Skeletal muscle cell (primary cell): ENCODE data around the gene PRXL2B.

Experiments used
- DNase-seq: peaks from one replicate; pipeline ENCODE4 v3.0.0-alpha.2; 2010; ENCODE audit warnings: low read depth
- H3K4me3 ChIP-seq: 2 replicates; pipeline ENCODE4 v1.5.1; 2011; ENCODE audit warnings: low read depth, mild to moderate bottlenecking, control low read depth, low read length, moderate library complexity

PRXL2B gene

DNA sequence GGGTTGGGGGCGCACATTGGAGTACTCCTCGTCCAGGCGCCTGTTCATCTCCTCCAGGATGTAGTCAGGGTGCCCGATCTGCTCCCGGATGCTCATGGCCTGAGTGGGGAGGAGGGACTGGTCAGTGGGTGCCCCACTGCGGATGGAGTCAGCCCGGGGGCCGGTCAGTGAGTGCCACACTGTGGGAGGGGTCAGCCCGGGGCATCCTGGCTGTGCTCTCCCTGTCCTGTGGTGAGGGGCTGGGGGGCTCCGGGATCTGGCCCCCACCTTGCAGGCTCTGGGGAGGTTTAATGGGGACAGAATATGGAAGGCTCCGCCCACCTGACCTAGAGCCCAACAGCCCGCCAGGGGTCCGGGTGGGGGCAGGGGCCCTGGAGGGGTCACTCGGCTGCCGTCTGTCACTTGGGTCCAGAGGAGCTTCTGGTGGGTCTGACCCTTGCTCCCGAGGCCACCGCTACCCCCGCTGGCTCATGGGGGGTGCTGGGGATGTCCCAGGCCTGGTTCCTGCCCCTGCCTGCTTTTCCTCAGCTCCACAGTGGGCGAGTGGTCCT, 8.8 kb downstream of the PRXL2B start:
- DNase-seq, result no peak
- H3K4me3 ChIP-seq, result no peak overlapping the region

DNA sequence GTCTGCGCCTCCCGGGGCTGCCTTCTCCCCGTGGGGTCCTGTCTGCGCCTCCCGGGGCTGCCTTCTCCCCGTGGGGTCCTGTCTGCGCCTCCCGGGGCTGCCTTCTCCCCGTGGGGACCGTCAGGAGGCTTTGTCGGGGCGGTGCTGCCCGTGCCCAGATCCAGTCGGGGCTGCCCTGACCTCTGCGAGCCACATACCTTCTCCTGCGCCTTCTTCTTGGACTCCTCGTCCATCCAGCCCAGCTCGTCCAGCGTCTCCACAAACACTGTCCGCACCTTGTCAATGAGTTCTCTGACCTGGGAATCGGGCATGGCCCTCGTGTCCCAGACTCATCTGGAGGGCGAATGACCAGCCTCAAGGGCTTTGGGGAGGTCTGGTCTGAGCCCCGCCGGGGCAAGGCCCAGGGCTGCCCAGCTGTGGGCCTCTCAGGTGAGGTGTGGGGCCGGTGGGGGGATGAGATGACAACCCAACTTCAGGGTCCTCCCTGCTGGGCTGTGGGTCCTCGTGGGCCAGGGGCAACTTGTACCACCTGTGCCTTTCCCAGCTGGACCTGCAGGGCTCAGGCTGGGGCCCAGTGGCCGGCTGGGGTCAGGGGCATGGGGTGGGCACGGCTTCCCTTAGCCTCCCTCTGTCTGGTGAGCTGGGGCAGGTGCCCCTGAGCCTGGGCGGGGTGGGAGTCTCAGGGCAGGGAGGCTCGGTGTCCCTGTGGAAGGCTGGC, 9.4 kb downstream of the PRXL2B start:
- H3K4me3 ChIP-seq, result no peak overlapping the region

DNA sequence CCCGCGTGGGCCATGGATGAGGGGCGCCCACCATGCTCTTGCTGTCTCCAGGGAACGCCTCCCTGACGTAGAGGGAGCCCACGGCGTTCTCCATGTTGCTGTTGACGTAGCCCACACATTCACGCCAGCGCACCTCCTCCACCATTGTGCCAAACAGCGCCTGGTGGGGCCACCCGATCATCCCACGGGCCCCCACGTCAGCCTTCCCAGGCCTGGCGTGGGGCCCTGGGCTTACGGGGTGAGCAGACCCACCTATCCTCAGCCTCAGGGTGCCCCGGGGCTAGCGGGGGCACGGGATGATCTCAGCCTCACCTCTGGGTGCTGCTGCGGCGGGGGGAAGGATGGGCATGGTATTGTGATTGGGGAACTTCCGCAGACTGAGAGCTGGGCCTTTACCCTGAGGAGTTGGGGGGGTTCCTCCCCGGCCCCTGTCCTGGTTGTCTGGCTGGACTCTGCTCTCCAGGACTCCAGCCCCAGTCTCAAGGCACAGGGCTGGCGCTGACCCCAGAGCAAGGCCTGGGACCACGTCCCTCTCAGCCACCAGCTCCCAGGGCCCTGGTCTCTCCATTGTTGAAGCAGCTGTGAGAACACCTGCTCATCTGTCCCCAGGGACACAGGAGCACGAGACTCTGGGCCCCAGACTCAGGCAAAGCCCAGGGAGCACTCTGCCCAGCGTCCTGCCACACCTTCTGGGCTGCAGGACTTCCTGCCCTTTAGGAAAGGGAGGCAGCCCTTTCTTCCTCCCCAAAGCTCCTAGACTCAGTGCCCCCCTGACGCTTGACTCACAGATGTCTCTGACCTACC, 10.2 kb downstream of the PRXL2B start:
- DNase-seq, result no peak
- H3K4me3 ChIP-seq, result no peak overlapping the region

More for the DNA sequence above, 9.4 kb downstream of the PRXL2B start:
- no peak for DNase-seq

DNA sequence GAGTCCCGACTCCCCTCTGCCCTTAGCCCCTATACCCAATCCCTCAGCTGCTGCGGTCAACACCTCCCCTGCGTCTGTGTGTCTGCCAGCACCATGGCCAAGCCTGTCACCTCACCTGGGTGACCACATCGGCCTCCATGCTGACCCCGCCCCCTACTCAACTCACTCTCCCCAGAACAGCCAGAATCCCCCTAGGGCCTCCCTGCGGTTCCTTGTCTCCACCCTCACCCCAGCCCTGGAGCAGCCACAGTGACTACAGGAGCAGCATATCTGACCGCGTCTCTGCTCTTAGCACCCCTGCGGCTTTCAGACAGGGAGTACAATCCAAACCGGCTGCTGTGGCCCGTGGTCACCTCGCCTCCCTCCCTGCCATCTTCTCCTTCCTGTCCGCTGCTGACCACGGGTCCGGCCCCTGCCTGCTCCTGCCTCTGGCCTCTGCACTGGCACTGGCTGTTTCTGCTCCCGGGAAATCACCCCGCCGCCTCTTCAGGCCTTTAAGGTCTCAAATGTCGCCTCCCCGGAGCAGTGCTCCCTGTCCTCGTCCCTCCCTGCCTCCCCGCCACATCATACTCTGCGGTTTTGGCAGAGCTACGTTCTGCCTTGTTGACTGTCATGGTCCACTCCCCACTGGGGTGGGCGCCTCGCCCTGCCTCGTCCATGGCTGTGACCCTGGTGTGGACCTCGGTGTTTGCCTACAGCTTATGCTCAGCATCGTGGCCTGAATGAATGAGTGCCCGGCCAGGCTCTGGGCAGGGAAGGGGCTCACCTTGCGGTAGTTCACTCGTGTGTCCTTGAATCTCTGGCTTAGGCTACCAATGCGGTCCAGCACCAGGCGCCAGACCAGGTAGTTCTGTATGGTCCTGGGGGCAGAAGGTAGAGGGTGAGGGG, 11.1 kb downstream of the PRXL2B start:
- H3K4me3 ChIP-seq, result no peak overlapping the region
- no peak for DNase-seq

DNA sequence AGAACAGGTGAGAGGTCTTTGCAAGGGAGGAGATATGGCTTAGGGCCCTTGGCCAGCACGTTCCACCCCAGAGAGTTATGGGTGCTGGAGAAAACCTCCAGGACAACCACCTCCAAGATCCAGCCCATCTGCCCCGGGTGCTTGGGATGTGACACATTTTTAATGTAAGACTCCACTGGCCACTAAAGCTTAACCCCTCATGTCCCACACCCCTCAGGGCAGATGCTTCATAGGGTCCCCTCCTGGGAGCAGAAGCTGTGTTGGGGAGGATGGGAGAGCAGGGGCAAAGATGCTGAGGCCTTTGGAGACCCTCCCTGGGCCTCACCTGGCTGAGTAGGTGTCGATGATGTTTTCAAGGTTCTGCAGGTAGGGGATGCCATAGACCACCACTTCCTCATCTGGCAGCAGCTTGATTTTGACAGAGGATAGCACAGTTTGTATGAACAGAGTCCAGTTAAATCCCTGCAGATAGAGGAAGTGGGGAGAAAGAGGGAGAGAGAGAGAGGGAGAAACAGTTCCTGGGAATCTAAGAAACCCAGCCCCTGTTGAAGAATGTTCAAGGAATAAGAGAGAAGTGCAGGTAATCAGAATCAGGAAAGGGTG, 11.9 kb downstream of the PRXL2B start:
- DNase-seq, result no peak
- no peak overlapping the region for H3K4me3 ChIP-seq

DNA sequence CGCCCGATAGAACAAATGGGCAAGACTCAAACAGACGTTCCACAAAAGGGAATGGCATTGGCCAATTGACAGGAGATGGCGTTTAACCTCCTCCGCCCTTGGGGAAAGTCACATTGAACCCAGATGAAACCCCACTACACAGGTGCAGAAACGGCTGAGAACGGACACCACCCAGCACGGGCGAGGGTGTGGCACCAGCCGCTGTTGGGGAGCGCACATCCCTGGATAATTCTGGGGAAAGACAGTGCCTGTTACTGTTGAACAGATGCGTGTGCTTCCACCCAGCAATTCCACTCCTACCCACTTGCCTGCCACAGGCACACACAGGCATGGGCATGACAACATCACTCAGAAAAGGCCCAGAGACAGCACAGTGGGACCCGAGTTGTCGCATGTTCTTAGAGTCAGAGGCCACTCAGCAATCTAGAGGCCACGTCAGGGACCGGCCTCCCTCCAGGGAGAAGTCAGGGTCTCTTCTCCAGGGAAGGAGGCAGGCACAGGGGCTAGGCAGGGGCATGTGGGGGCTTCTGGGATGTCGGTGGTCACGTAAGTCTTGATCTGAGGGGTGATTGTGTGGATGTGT, 15.2 kb downstream of the PRXL2B start:
- DNase-seq, result no peak
- H3K4me3 ChIP-seq, result no peak overlapping the region

DNA sequence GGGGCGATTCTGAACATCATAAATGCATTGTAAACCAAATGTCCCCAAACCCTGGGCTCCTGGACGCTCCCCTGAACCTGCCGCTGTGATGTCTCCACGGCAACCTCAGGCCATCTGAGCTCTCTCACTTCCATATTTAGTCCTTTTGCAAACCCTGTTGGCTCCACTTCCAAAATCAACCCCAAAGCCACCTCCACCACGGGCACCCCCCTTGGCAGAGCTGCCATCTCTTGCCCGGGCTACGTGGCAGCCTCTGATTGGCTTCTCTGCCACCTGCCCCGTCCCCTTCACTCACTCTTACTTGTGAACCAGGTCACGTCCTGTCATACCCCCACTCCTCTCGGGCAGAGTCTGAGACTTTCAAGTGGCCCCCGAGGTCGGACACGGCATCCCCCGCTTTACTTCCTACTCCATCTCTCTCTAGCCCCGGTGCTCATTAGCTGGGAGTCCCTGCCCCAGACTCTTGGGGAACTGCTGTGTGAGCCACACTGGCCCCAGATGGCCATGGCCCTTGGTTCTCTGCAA, 15.8 kb downstream of the PRXL2B start:
- H3K4me3 ChIP-seq, result no peak overlapping the region
- DNase-seq, result no peak

DNA sequence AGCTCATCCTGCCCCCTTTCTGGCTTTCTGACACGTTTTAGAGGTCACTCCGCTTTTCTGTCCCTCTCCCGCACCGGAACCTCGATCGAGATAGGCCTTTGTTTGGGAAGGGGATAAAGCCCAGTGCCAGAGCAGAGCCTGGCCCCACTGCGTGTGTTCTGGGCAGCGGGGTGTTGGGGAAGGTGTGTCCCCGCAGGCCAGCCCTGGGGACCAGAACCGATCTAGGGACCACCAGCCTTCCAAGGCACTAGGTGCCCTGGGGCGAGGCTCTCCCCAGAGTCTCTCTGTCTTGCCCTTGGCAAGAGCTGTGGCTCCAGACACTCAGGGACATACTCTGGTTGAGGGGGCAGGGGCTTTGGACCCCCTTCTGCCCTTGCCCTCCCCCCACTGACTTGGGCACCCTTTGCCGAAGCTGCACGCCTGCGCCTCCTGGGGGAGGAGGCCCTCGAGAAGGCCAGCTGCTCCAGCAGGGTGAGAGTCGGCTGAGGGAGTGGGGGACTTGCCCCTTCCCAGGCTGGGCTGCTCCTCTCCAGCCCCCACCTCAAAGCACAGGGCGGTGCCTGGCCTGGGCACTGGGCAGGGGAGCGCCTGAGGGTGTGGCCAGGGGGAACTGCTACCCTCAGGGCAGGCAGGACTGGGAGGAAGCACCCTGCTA, 16.4 kb downstream of the PRXL2B start:
- DNase-seq, result no peak

DNA sequence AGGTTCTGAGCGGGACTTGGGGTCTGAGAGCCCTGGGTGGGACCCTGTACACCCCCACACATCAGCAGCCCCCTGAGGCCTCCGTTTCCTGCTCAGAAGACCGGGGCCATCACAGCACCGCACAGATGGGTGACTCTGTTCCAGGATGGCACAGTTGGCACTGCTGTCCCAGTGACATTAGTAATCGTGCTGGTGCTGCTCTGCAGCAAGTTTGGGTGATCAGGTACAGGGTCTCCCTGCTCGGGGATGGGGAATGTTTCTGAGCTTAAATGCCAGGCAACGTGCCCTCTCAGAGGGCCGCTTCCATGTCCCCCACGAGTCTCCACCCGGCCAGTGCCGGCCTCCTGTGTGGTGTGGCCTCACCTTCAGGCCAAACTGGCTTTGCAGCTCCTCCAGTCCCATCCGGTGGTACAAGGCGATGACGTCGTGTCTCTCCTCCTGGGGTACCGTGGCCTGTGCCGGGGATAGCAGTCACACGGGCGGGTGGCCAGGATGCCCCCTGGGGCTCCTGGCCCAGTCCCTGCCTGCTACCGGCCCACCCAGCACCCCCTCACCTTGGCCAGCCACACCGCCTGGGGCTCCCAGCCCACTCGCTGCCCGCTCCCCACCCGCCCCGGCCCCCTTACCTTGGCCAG, 17.1 kb downstream of the PRXL2B start:
- no peak for DNase-seq
- no peak overlapping the region for H3K4me3 ChIP-seq

More for the DNA sequence above, 16.4 kb downstream of the PRXL2B start:
- H3K4me3 ChIP-seq, result no peak overlapping the region

DNA sequence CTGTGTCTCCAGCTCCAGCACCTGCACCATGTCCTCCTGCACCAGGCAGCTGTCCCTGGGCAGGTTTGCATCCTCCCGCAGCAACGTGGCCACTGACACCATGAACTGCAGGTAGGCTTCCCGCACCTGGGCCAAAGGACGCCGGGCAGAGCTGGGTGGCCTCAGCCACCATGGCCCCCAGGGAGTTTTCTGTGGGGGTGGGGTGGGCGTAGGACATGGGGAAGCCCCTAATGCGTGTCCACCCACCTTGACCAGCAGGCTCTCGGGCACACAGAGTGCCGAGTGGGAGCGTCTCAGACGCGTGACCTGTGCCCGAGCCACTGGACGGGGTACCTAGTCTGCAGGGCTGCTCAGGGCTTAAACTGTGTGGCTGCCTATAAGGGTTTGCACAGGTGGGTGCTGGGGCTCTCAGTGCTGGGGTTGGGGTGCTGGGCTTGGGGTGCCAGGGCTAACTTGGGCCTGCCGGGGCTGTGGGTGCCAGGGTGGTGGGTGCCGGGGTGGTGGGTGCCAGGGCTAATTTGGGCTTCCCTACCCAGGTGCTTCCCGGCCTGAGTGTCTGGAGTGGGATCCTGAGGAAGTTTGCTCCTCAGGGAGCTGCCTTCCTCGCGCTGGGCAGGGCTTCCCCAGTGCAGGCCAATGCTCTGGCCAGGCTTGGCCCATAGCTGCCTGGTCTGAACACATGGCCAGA, 17.7 kb downstream of the PRXL2B start:
- H3K4me3 ChIP-seq, result no peak overlapping the region
- no peak for DNase-seq

DNA sequence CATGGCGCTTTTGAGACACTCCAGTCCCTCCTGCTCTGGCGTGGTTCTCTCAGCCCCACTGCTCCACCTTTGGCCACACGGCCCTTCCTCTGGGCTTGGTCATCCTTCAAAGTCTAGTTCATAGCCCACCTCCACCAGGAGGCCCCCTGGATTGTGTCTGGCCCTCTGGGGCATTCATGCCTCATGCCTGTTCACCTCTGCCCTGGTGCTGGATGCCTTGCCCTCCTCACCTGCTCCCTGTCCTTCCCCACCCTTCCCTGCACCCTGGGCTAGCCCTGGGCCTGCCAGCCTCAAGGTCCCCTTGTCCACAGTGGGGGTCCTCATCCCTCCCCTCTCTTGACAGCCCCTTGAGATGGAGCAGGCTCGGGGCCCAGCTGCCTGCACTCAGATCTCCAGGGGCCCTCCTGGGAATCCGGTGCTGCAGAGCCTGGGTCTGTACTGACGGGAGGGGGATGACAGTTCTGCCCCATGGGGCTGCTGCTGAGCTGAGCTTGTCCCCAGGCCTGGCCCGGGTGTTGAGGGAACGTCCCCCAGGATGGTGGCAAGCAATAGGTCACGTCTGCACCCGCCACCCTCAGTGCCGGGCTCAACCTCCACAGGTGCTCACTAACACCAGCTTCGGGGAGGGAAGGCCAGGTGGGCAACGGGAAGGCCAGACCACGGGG, 18.4 kb downstream of the PRXL2B start:
- no peak for DNase-seq
- no peak overlapping the region for H3K4me3 ChIP-seq

DNA sequence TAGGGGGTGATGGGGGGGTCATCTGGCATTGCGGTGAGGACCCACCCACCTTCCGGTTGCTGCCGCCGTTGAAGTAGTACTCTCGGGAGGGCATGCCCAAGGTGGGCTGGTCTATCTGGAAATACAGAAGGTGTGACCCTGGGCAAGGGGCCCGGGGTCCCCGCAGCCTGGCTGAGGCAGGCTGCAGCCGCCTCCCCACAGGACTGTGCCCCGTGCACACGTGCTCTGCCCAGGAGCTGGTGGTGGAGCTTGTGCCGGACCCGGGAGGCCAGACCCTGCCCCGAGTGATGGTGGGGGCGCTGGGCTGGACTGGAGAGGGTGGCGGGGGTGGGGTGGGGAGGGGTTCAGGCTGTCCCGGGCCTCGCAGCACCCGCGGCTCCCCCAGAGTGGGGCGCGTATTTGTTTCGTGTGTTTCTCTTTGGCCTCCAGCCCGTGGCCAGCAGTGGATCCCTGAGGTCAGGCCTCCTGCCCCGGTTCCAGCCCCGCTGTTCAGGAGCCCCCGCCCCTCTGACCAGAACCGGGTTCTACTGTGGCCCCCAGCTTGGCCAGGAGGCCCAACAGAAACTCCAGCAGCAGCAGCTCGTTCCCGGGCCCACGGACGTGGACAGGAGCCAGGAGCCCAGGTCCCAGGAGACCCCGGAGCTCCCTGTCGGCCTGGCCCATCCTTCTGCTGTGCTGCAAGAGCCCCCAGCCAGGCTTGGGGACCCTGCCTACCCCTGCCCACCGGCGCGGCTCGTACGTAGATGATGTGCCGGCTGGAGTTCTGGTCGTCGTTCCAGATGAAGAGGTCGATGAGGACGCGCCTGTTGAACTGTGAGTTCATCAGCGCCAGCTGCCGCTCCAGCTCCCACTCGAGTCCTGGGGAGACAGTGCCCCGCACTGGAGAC, 19.2 kb downstream of the PRXL2B start:
- H3K4me3 ChIP-seq, result no peak overlapping the region
- no peak for DNase-seq

DNA sequence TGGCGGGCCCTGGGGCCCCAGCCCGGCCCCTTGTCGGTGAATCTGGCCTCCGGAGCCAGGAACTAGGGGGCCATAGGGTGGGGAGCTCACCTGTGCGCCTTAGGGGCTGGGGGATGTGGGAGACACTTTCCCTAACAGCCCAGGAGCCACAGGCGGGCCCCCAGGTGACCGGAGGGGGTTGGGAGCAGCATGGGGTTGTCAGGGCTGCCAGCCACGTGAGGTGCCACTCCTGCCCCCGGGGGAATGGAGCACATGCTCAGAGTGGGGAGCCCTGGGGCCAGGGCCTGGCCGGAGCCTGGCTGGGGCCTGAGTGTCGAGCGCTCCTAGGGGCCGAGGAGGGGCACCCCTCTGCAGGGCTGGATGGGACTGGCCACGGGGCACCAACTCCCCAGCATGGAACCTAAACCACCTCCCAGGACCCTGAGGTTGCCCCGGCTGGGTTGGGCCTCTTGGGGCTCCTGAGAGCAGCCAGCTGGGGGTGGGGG, 19.9 kb downstream of the PRXL2B start:
- DNase-seq, result no peak
- H3K4me3 ChIP-seq, result no peak overlapping the region

DNA sequence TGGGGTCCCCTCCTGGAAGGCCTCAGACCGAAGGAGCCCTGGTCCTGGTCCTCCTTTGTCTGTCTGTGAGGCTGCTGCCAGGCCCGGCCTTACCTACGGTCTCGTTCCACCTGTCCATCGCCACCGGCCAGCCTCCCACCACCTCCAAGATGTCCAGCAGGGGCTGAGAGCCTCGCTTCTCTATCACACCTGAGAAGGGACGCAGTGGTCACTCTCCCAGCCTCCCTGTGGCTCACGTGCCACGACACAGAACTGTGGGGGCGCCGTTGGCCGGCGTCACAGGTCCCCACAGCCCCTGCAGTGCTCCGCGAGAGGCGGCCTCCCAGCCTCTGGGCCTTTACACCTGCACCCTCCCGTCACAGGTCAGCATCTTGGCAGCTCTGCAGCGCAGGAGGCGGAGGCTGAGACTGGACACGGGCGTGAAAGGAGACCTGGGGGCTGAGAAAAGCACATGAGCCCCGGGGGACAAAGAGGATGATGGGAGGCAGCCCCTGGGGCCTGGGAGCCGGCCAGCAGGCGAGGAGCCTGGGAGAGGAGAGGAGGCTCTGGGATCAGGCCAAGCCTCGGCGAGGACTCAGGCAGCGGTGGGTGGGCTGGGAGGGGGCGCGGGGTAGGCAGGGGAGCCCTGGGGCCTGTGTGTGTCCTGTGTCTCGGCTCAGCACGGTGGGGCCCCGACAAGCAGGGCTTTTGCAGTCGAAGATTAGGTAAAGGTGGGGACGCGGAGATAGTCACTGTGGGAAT, 20.5 kb downstream of the PRXL2B start:
- no peak overlapping the region for H3K4me3 ChIP-seq
- no peak for DNase-seq

DNA sequence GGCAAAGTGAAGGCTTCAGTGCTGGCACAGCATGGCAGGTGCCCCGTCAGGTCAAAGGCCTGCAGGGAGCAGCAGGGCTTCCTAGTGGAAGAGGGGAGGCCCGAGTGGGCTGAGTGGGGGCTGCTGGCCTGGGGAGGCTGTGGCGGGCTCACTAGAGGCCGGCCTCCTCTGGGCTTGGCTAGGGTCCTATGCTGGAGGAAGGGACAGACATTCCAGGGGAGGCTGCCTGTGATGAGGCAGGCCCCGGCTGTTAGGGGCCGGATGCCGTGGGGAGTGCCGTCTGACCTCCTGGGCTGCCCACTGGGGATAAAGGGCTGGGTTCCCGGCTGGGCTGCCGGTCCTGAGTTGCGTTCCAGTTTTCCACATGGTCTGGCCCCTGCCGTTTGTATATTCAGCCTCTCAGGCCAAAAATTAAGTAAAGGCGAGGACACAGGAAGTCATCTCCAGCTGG, 21.1 kb downstream of the PRXL2B start:
- H3K4me3 ChIP-seq, result no peak overlapping the region
- no peak for DNase-seq
